Hematopoietic multipotent progenitor cell treated with erythropoietin and hydrocortisone succinate and interleukin-3 and kit ligand, for 4 days (in vitro differentiated cells): ENCODE measurements around the gene RAB20.
A peak's percentile ranks its signal among the peaks of the same experiment; 100 is the strongest.
"Not testable (repeated sequence)": the region's sequence is repeated elsewhere in the genome, so short reads cannot be mapped to it uniquely, and the experiment has no call there.

Experiments used
- DNase-seq: peaks from one replicate; pipeline ENCODE4 v3.0.0-alpha.2; 2015

RAB20 gene

GRCh38 chr13:110554227-110554836, 7.2 kb downstream of the RAB20 start:
- DNase-seq, result no peak

- no peak for DNase-seq
Observed at GRCh38 chr13:110553417-110553816, 8.1 kb downstream of the RAB20 start.

GRCh38 chr13:110552767-110553166, 8.8 kb downstream of the RAB20 start:
- no peak for DNase-seq

GRCh38 chr13:110551284-110551683, 10.2 kb downstream of the RAB20 start:
- no peak for DNase-seq

- no peak for DNase-seq
Observed at GRCh38 chr13:110549795-110550160, 11.7 kb downstream of the RAB20 start.

- no peak for DNase-seq
Observed at GRCh38 chr13:110548891-110549794, 12.4 kb downstream of the RAB20 start.

GRCh38 chr13:110546926-110547325, 14.6 kb downstream of the RAB20 start:
- DNase-seq, result no peak

- DNase-seq, result no peak
Observed at GRCh38 chr13:110546378-110546777, 15.1 kb downstream of the RAB20 start.

- DNase-seq, result no peak
Observed at GRCh38 chr13:110542169-110542796, 19.2 kb downstream of the RAB20 start.

GRCh38 chr13:110541526-110541920, 20.0 kb downstream of the RAB20 start:
- no peak for DNase-seq

GRCh38 chr13:110540871-110541525, 20.5 kb downstream of the RAB20 start:
- DNase-seq, result no peak

GRCh38 chr13:110539894-110540293, 21.6 kb downstream of the RAB20 start:
- no peak for DNase-seq

- DNase-seq, result no peak
Observed at GRCh38 chr13:110538632-110539031, 22.9 kb downstream of the RAB20 start.

GRCh38 chr13:110536006-110536693, 25.4 kb downstream of the RAB20 start:
- DNase-seq, result peak; percentile 78

GRCh38 chr13:110535526-110535925, 26.0 kb downstream of the RAB20 start:
- no peak for DNase-seq

GRCh38 chr13:110533771-110534670, 27.5 kb downstream of the RAB20 start:
- no peak for DNase-seq

GRCh38 chr13:110532258-110532657, 29.3 kb downstream of the RAB20 start:
- not testable (repeated sequence) for DNase-seq

- DNase-seq, result no peak
Observed at GRCh38 chr13:110531671-110532083, 29.8 kb downstream of the RAB20 start.

- DNase-seq, result no peak
Observed at GRCh38 chr13:110531100-110531499, 30.4 kb downstream of the RAB20 start.

- DNase-seq, result no peak
Observed at GRCh38 chr13:110529522-110530311, 31.8 kb downstream of the RAB20 start.

- no peak for DNase-seq
Observed at GRCh38 chr13:110528911-110529310, 32.6 kb downstream of the RAB20 start.
